Spleen (tissue), 11 donors: ENCODE results near the gene NDUFS2. TPM values are rescaled to one million over a fixed set of nuclear protein-coding genes. Genes with fewer than 3 reads are reported as not detected.

Experiments used
- DNase-seq: peaks from one replicate; pipeline ENCODE4 v3.0.0-alpha.2; 2020
- H3K27ac ChIP-seq, 8 donors: fragments of 200-600 bp; sonication (generic) in 7 of 8; 1 replicate in 4 of 8; 2 replicates in 4 of 8; pipeline versions ENCODE4 v1.5.0 to v1.8.0; 2016 to 2021; ENCODE audit warnings: inconsistent platforms in 4 of 8, mild to moderate bottlenecking in 4 of 8, moderate library complexity in 1 of 8
- H3K27me3 ChIP-seq, 7 donors: fragments of 200-600 bp; sonication (generic) in 6 of 7; replicated peaks in 1 of 7; 1 replicate in 4 of 7; 2 replicates in 3 of 7; pipeline versions ENCODE4 v1.5.0 to v1.8.0; 2016 to 2021; ENCODE audit warnings: inconsistent platforms in 3 of 7, mild to moderate bottlenecking in 1 of 7
- H3K36me3 ChIP-seq, 6 donors: fragments of 200-600 bp; sonication (generic) in 5 of 6; 1 replicate in 4 of 6; 2 replicates in 2 of 6; pipeline versions ENCODE4 v1.5.0 to v1.8.0; 2016 to 2021; ENCODE audit warnings: inconsistent platforms in 2 of 6
- H3K4me1 ChIP-seq, 6 donors: fragments of 200-600 bp; sonication (generic) in 5 of 6; 1 replicate in 3 of 6; 2 replicates in 3 of 6; pipeline versions ENCODE4 v1.5.0 to v1.8.0; 2016 to 2021; ENCODE audit warnings: inconsistent platforms in 3 of 6
- H3K4me3 ChIP-seq, 8 donors: fragments of 200-600 bp; sonication (generic) in 7 of 8; 1 replicate in 4 of 8; 2 replicates in 4 of 8; pipeline versions ENCODE4 v1.5.0 to v1.8.0; 2016 to 2021; ENCODE audit warnings: inconsistent platforms in 4 of 8, mild to moderate bottlenecking in 4 of 8, moderate library complexity in 2 of 8
- H3K9me3 ChIP-seq, 8 donors: fragments of 200-600 bp; sonication (generic) in 7 of 8; 1 replicate in 4 of 8; 2 replicates in 4 of 8; pipeline versions ENCODE4 v1.5.0 to v1.8.0; 2016 to 2021; ENCODE audit warnings: inconsistent platforms in 4 of 8
- POLR2A ChIP-seq, 3 donors: fragments of 450-650 bp; IDR thresholded peaks; one replicate each; pipeline ENCODE4 v1.5.1; 2017; ENCODE audit warnings: antibody characterized with exemption in 3 of 3, mild to moderate bottlenecking in 1 of 3
- POLR2AphosphoS5 ChIP-seq, 3 donors: sonication (generic); formaldehyde crosslinking; IDR thresholded peaks; one replicate each; pipeline ENCODE4 v1.5.1; 2017; ENCODE audit warnings: antibody characterized with exemption in 3 of 3
- WGBS, 5 donors: extraction: QIAGEN DNeasy Blood & Tissue Kit in 3 of 5; methylation state at CpG; one replicate each; pipeline versions ENCODE4 v1.1.5 to v1.1.7; 2013 to 2018; 5-methylcytosine and 5-hydroxymethylcytosine counted together
- intact Hi-C: fragments of 100-400 bp; cut with DNase I; formaldehyde crosslinking; loops from one replicate; pipeline ENCODE4 v1.15.0; 2023; ENCODE audit warnings: low total_unique reads
- polyA plus RNA-seq, 3 donors: library from polyadenylated mRNA; stranded (reverse); fragments of 200-250 nt; gene quantifications; one replicate each; pipeline ENCODE4 v1.2.1, GENCODE V29; 2013
- total RNA-seq, 7 donors: library from RNA; depleted of rRNA in 3 of 7; stranded (reverse); fragments of >200 nt in 3 of 7; fragmentation: NEBNext Ultra II Directional in 4 of 7; extraction: Animal tissue kit (Norgen Biotek cat#: 25700) in 4 of 7; gene quantifications; one replicate each; pipeline versions ENCODE4 v1.1.0 to v1.2.1, GENCODE V29; 2016 to 2021
- TF ChIP-seq, protein P1 (sequence below), 11 experiments: fragments of 200-600 bp in 7 of 11; fragments of 450-650 bp in 4 of 11; sonication (generic) in 4 of 11; IDR thresholded peaks in 8 of 11; conservative IDR thresholded peaks in 3 of 11; 1 replicate in 7 of 11; 2 replicates in 4 of 11; pipeline versions ENCODE4 v1.4.0 to v1.8.0; 2016 to 2021; ENCODE audit warnings: antibody characterized with exemption in 11 of 11, inconsistent platforms in 4 of 11, mild to moderate bottlenecking in 1 of 11
- donor health status: healthy with polysubstance abuse.
- donor health status: DM: no; HTN: no; CAD: no; lungs with moderate emphysema.
- donor health status: DM: no; HTN: no; CAD: no.
- donor health status: Bipolar disorder and iron deficiency.
- donor health status: healthy.
- donor health status: DM: no; HTN: no; CAD: no.
- donor health status: DM: yes; HTN: yes; CAD: no.

The NDUFS2 gene
- total and polyA plus RNA-seq, 10 donors = 27.0 to 110 (median 83.6) TPM

DNA sequence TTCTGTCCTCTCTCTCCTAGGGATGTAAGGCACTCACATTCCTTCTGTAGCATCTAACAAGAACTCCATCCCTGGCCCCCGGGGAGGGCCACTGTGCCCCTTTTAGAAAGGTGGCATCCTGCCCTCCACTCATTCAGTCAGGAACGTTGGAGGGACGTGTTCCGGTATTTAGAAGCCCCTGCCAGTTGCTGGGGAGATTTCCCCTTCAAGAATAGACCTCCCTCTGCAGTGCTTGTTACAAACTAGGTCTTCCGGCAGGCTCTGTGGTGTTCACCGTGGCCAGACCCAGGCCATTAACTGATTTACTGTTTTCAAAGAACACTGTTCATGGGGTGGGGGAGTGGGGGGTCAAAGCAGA is 57.2 kb downstream of the NDUFS2 start:
- intact Hi-C loops = no loop called here
- peak overlapping the region in 1 of 8 donors; percentile 67 for H3K4me3 ChIP-seq
- no peaks in the 10 kb centered on the region for H3K36me3 ChIP-seq
- 45 to 62% (median 58%) methylated on average over 6 of the region's 6 CpGs for WGBS, 5 donors
- H3K4me1 ChIP-seq = peaks cover 0 to 16% (median 12%) of the 10 kb centered on the region in 6 donors
- H3K9me3 ChIP-seq = peaks cover 0 to 22% (median 17%) of the 10 kb centered on the region in 8 donors
- no peak for TF ChIP-seq POLR2AphosphoS5 (IDR thresholded peaks at IDR 0.05)
- TF ChIP-seq POLR2A (IDR thresholded peaks at IDR 0.05) = no peak
- TF ChIP-seq, protein P1, sequence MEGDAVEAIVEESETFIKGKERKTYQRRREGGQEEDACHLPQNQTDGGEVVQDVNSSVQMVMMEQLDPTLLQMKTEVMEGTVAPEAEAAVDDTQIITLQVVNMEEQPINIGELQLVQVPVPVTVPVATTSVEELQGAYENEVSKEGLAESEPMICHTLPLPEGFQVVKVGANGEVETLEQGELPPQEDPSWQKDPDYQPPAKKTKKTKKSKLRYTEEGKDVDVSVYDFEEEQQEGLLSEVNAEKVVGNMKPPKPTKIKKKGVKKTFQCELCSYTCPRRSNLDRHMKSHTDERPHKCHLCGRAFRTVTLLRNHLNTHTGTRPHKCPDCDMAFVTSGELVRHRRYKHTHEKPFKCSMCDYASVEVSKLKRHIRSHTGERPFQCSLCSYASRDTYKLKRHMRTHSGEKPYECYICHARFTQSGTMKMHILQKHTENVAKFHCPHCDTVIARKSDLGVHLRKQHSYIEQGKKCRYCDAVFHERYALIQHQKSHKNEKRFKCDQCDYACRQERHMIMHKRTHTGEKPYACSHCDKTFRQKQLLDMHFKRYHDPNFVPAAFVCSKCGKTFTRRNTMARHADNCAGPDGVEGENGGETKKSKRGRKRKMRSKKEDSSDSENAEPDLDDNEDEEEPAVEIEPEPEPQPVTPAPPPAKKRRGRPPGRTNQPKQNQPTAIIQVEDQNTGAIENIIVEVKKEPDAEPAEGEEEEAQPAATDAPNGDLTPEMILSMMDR (IDR thresholded peaks at IDR 0.05 in 8 of 11, conservative IDR thresholded peaks at IDR 0.05 in 3 of 11) = no peak
- H3K27ac ChIP-seq = no peak overlapping the region
- DNase-seq = no peak
- peaks cover 4 to 66% (median 31%) of the 10 kb centered on the region in 7 donors for H3K27me3 ChIP-seq

DNA sequence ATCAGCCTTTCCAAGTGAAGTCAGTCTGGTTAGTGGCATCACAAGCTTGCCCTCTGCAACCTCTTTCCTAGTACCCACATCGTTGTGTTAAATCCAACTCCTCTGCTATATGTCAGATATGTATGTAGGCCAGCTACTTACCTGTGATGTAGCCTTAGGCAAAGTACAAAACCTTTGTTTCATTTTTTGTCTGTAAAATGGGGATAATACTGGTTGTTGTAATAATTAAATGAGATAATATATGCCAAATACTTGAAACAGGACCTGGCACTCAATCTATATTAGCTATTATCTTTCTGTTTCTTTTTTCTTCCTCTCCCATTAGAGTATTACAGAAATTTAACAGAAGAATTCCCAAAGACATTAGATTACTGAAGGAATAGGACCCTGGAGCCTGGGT is 57.6 kb downstream of the NDUFS2 start:
- DNase-seq = no peak
- Histone ChIP-seq H3K36me3 (no peaks in the 10 kb centered on the region), H3K4me3 (no peak overlapping the region), H3K4me1 (peaks cover 0 to 16% (median 12%) of the 10 kb centered on the region in 6 donors), H3K27me3 (peaks cover 4 to 68% (median 31%) of the 10 kb centered on the region in 7 donors), H3K27ac (no peak overlapping the region), H3K9me3 (peaks cover 0 to 22% (median 17%) of the 10 kb centered on the region in 8 donors)
- TF ChIP-seq POLR2A (IDR thresholded peaks at IDR 0.05) = no peak
- TF ChIP-seq, protein P1 (IDR thresholded peaks at IDR 0.05 in 8 of 11, conservative IDR thresholded peaks at IDR 0.05 in 3 of 11) = no peak
- TF ChIP-seq POLR2AphosphoS5 (IDR thresholded peaks at IDR 0.05) = no peak
- intact Hi-C loops = no loop called here
- whole genome bisulfite sequencing, 5 donors = 77 to 95% (median 79%) methylated on average over 1 of the region's 1 CpG

DNA sequence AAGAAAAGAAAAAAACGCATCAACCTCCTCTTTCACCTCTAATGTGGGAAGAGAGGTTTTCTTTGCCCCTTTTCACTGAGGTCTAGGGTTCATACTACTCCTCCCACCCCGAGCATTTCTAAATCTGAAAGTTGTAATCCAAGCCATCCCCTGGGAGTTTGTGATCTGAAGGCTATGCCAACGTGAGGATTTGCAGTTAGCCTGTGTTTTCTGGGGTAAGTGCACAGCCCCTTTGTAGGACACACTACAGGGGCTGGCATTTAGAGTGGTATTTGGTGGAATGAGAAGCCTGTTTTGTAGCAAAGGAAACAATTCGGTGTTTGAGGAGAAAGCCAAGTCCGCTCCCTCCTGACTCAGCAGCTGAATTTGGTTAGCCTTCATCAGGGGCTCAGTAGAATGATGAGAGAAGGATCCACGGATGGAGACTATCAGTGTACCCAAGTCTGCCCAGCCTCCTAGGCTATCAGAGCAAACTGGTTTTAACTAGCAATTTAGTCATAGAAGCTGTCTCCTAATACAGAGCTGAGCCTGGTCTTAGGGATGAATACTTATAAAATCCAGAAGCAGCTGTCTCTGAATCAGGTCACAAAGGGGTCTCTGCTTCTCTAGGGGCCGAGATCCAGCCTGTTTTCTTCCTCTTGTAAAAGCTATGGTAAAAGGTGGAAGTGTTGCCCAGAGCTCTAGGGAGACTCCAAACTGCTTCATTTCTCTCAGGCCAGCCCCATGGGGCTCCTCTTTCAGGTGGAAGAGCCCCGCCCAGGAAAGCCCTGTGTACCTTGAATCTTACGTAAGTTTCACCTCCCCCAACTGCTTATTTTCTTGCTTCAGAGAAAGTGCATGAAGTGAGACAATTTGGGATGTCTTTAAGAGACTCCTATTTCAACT is 58.5 kb downstream of the NDUFS2 start:
- Histone ChIP-seq H3K4me1 (peaks cover 0 to 16% (median 12%) of the 10 kb centered on the region in 6 donors), H3K27me3 (peaks cover 4 to 73% (median 31%) of the 10 kb centered on the region in 7 donors), H3K9me3 (peaks cover 0 to 22% (median 17%) of the 10 kb centered on the region in 8 donors), H3K4me3 (no peak overlapping the region), H3K27ac (no peak overlapping the region), H3K36me3 (no peaks in the 10 kb centered on the region)
- intact Hi-C loops = no loop called here
- 51 to 56% (median 55%) methylated on average over 9 of the region's 9 CpGs for WGBS, 5 donors
- DNase-seq = no peak
- no peak for TF ChIP-seq POLR2A (IDR thresholded peaks at IDR 0.05)
- TF ChIP-seq, protein P1 (IDR thresholded peaks at IDR 0.05 in 8 of 11, conservative IDR thresholded peaks at IDR 0.05 in 3 of 11) = no peak
- no peak for TF ChIP-seq POLR2AphosphoS5 (IDR thresholded peaks at IDR 0.05)
